Upper lobe of right lung (tissue), 1 donor: Measurements from ENCODE around the gene CDADC1. TPM values are rescaled to one million over a fixed set of nuclear protein-coding genes. Genes with fewer than 3 reads are reported as not detected.

Experiments
- ATAC-seq: fragments of 200-7000 bp; cut with Tn5 transposase; one replicate; pipeline ENCODE4 v1.9.1; 2020; ENCODE audit warnings: mild to moderate bottlenecking, moderate library complexity
- DNase-seq: peaks from one replicate; pipeline ENCODE4 v3.0.0-alpha.2; 2020
- H3K27ac ChIP-seq: fragments of 200-600 bp; one replicate; pipeline ENCODE4 v1.8.0; 2022
- H3K27me3 ChIP-seq: fragments of 200-600 bp; one replicate; pipeline ENCODE4 v1.8.0; 2022; ENCODE audit warnings: mild to moderate bottlenecking
- H3K36me3 ChIP-seq: fragments of 200-600 bp; one replicate; pipeline ENCODE4 v1.8.0; 2022
- H3K4me1 ChIP-seq: fragments of 200-600 bp; one replicate; pipeline ENCODE4 v1.8.0; 2022
- H3K4me3 ChIP-seq: fragments of 200-600 bp; one replicate; pipeline ENCODE4 v1.8.0; 2022; ENCODE audit warnings: mild to moderate bottlenecking
- H3K9me3 ChIP-seq: fragments of 200-600 bp; one replicate; pipeline ENCODE4 v1.8.0; 2022
- intact Hi-C: fragments of 100-400 bp; cut with DNase I; formaldehyde crosslinking; loops from one replicate; pipeline ENCODE4 v1.11.0; 2022
- total RNA-seq: library from RNA; stranded (reverse); fragmentation: NEBNext Ultra II Directional; extraction: Animal tissue kit (Norgen Biotek cat#: 25700); gene quantifications from one replicate; pipeline ENCODE4 v1.2.1, GENCODE V29; 2021
- TF ChIP-seq, protein P1 (sequence below): fragments of 200-600 bp; IDR thresholded peaks from one replicate; pipeline ENCODE4 v1.8.0; 2022; ENCODE audit warnings: antibody characterized with exemption
- donor health status: DM: no; HTN: yes; CAD: no; lungs with severe emphysema.

Gene CDADC1
- total RNA-seq, 1 donor from 2014 or later: 13.8 TPM

DNA sequence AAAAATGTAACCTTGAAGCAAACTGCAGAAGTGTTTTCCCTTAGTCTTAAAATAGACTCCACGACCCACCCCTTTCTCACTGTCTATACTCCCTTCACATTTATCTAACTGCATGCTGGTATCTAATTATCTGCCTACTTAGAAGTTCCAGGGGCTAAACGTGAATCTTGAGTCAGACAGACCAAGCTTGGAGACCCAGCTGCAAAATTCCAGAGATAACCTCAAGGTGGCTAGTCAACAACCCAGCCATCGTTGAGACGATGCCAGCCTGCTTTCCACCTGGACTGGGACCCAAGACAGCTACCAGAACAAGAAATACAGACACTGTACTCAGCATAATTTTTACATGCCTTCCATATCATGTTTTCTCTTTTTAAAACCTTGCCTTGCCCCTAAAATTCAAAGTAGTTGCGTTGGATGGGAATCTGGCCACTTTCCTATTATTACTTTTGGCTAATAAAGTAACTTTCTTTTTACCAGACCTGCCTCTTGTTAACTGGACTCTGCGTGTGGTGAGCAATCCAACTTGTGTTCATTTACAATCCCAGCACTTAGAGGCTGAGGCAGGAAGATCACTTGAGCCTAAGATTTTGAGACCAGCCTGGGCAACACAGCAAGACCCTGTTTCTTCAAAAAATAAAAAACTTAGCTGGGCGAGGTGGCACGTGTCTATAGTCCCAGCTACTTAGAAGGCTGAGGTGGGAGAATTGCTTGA is 82.3 kb downstream of the CDADC1 start:
- intact Hi-C loops: no loop called here
- Histone ChIP-seq H3K27me3 (no peaks in the 10 kb centered on the region), H3K27ac (no peak overlapping the region), H3K9me3 (no peaks in the 10 kb centered on the region), H3K4me1 (no peaks in the 10 kb centered on the region), H3K36me3 (no peaks in the 10 kb centered on the region), H3K4me3 (no peak overlapping the region)
- ATAC-seq (no peak), DNase-seq (no peak)
- TF ChIP-seq, protein P1, sequence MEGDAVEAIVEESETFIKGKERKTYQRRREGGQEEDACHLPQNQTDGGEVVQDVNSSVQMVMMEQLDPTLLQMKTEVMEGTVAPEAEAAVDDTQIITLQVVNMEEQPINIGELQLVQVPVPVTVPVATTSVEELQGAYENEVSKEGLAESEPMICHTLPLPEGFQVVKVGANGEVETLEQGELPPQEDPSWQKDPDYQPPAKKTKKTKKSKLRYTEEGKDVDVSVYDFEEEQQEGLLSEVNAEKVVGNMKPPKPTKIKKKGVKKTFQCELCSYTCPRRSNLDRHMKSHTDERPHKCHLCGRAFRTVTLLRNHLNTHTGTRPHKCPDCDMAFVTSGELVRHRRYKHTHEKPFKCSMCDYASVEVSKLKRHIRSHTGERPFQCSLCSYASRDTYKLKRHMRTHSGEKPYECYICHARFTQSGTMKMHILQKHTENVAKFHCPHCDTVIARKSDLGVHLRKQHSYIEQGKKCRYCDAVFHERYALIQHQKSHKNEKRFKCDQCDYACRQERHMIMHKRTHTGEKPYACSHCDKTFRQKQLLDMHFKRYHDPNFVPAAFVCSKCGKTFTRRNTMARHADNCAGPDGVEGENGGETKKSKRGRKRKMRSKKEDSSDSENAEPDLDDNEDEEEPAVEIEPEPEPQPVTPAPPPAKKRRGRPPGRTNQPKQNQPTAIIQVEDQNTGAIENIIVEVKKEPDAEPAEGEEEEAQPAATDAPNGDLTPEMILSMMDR: no peak

DNA sequence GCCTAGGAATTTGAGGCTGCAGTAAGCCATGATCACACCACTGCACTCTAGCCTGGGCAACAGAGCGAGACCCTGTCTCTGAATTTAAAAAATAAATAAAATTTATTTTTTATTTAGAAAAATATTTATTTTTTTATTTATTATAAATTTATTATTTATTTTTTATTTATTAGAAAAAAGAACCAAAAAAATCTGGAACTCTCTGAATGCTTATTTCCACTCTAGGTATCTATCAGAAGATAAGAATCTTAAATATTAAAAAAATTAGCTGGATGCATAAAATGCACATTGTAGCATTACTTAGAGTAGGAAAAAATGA is 82.8 kb downstream of the CDADC1 start:
- ATAC-seq (no peak), DNase-seq (no peak)
- H3K36me3 ChIP-seq: no peaks in the 10 kb centered on the region
- no peaks in the 10 kb centered on the region for H3K4me1 ChIP-seq
- TF ChIP-seq, protein P1: no peak
- H3K4me3 ChIP-seq: no peak overlapping the region
- H3K27me3 ChIP-seq: no peaks in the 10 kb centered on the region
- no peaks in the 10 kb centered on the region for H3K9me3 ChIP-seq
- H3K27ac ChIP-seq: no peak overlapping the region
- intact Hi-C loops: no loop called here

DNA sequence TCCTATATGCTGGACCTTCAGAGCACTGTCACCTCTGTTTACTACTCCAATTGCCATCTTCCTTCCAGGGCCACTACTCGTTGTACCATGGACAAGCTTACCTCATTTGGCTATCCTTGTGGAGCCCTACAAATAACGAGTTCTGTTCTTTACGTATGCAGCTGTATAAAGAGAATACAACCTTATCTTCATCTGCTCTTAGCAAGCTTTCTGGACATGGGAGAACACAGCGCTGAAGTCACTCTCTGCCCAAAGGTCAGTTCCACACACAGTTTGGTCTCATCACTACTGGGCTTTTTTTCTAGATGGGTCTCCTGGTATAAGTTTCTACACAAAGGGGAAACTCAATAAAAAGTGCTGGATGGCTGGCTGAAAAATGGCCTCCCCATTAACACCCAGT is 88.9 kb downstream of the CDADC1 start:
- DNase-seq: no peak
- H3K4me1 ChIP-seq: no peaks in the 10 kb centered on the region
- no peaks in the 10 kb centered on the region for H3K27me3 ChIP-seq
- H3K9me3 ChIP-seq: no peaks in the 10 kb centered on the region
- H3K4me3 ChIP-seq: no peak overlapping the region
- no peaks in the 10 kb centered on the region for H3K36me3 ChIP-seq
- intact Hi-C loops: no loop called here
- TF ChIP-seq, protein P1: no peak
- no peak overlapping the region for H3K27ac ChIP-seq
- no peak for ATAC-seq

DNA sequence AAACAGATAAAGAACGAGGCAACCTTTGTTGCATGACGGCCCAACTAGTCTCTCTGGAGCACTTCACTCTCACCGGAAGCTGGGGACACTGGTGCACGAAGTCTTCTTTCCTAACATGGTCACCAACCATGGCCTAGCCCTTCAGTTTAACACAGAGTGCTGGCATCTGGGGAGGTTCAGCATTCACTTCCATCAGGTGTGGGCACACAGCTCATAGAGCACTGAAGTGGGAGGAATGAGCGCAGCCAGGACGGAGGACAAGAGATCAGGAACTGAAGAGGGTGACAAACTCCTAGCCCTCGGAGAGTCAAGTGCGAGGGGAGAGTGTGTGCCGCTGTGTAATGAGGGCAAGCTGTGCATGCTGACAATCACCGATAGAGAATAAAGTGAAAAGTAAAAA is 92.4 kb downstream of the CDADC1 start:
- ATAC-seq: no peak
- Histone ChIP-seq H3K27ac (no peak overlapping the region), H3K4me3 (no peak overlapping the region), H3K36me3 (peaks cover 6% of the 10 kb centered on the region), H3K27me3 (no peaks in the 10 kb centered on the region), H3K9me3 (no peaks in the 10 kb centered on the region), H3K4me1 (no peaks in the 10 kb centered on the region)
- no peak for DNase-seq
- TF ChIP-seq, protein P1: no peak
- intact Hi-C loops: no loop called here

DNA sequence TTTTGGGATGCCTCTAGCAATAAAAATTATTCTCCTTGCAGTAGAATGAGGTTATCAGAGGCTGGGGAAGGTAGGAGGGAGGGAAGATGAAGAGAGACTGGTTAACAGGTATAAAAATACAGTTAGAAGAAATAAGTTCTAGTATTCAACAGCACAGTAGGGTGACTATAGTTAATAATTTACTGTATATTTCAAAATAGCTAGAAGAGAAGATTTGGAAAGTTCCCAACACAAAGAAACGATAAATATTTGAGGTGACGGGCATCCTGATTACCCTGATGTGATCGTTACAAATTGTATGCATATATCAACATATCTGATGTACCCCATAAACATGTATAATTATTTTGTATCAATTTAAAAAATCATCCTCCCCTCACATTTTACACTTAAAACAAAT is 93.8 kb downstream of the CDADC1 start:
- TF ChIP-seq, protein P1: no peak
- intact Hi-C loops: no loop called here
- Histone ChIP-seq H3K9me3 (no peaks in the 10 kb centered on the region), H3K4me1 (no peaks in the 10 kb centered on the region), H3K4me3 (no peak overlapping the region), H3K36me3 (peaks cover 6% of the 10 kb centered on the region), H3K27ac (no peak overlapping the region), H3K27me3 (no peaks in the 10 kb centered on the region)
- ATAC-seq: no peak
- DNase-seq: no peak

DNA sequence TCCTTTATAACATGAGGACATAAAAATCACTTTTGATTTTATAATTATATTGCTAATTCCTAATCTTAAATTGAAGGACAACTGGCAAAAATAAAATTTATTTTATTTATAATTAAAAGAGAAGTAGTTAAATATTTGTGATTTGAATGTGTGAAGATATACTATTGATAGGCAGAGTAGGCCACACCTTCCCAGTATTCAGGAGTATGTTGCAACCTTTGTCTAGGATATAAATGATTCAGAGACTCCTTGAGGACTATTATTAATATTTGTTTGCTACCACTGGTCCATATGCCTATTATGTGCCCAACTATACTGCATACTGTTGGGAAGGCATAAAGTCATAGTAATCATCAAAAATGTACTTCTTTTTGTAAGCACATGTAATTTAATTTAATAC is 94.2 kb downstream of the CDADC1 start:
- H3K4me1 ChIP-seq: no peaks in the 10 kb centered on the region
- H3K27ac ChIP-seq: no peak overlapping the region
- ATAC-seq: no peak
- no peaks in the 10 kb centered on the region for H3K27me3 ChIP-seq
- intact Hi-C loops: no loop called here
- no peak overlapping the region for H3K4me3 ChIP-seq
- no peaks in the 10 kb centered on the region for H3K9me3 ChIP-seq
- DNase-seq: no peak
- peaks cover 6% of the 10 kb centered on the region for H3K36me3 ChIP-seq
- TF ChIP-seq, protein P1: no peak
